MM.1S (cell line): ENCODE measurements around the gene PPP2R2D.

ENCODE experiments used
- EZH2 ChIP-seq: fragments of 300-600 bp; sonication (generic); optimal IDR thresholded peaks from 2 replicates; pipeline ENCODE3; 2017; ENCODE audit warnings: low read depth, mild to moderate bottlenecking, antibody characterized with exemption, low read length, mixed read lengths
- EZH2phosphoT487 ChIP-seq: fragments of 300-600 bp; sonication (generic); IDR thresholded peaks from 2 replicates; pipeline ENCODE4 v1.6.1; 2018; ENCODE audit warnings: antibody characterized with exemption, low read length
- TF ChIP-seq, protein P1 (sequence below): fragments of 300-600 bp; sonication (generic); IDR thresholded peaks from 2 replicates; pipeline ENCODE4 v1.5.1; 2016; ENCODE audit warnings: antibody characterized with exemption, low read length, mixed read lengths

DNA sequence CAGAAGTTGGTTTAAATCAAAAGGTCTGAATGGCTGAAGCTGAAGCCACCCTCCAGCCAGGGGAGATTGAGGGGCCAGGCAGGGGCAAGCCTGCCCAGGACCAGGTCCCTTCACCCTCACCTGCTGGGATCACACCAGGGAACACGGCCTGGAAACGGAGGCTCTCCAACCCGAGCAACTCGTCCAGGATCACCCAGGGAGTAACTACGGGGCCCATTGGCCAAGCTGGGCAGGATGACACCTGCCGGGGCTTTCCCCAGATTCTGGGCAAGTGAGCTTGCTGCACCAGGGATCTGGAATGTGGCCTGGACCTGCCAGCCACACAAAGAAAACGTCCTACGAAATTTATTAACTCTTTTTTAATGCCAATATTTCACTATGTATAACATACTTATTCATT, 30.4 kb upstream of the PPP2R2D start:
- TF ChIP-seq, protein P1, sequence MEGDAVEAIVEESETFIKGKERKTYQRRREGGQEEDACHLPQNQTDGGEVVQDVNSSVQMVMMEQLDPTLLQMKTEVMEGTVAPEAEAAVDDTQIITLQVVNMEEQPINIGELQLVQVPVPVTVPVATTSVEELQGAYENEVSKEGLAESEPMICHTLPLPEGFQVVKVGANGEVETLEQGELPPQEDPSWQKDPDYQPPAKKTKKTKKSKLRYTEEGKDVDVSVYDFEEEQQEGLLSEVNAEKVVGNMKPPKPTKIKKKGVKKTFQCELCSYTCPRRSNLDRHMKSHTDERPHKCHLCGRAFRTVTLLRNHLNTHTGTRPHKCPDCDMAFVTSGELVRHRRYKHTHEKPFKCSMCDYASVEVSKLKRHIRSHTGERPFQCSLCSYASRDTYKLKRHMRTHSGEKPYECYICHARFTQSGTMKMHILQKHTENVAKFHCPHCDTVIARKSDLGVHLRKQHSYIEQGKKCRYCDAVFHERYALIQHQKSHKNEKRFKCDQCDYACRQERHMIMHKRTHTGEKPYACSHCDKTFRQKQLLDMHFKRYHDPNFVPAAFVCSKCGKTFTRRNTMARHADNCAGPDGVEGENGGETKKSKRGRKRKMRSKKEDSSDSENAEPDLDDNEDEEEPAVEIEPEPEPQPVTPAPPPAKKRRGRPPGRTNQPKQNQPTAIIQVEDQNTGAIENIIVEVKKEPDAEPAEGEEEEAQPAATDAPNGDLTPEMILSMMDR: no peak
- no peak for TF ChIP-seq EZH2phosphoT487
- no peak for TF ChIP-seq EZH2
